IPS DF 19.7 (cell line): ENCODE results near the gene PSD.
"Not testable (repeated sequence)": the region's sequence is repeated elsewhere in the genome, so short reads cannot be mapped to it uniquely, and the experiment has no call there.

Experiments
- DNase-seq: peaks from one replicate; pipeline ENCODE4 v3.0.0-alpha.2; 2013; ENCODE audit warnings: low read depth, low spot score

PSD gene

DNA sequence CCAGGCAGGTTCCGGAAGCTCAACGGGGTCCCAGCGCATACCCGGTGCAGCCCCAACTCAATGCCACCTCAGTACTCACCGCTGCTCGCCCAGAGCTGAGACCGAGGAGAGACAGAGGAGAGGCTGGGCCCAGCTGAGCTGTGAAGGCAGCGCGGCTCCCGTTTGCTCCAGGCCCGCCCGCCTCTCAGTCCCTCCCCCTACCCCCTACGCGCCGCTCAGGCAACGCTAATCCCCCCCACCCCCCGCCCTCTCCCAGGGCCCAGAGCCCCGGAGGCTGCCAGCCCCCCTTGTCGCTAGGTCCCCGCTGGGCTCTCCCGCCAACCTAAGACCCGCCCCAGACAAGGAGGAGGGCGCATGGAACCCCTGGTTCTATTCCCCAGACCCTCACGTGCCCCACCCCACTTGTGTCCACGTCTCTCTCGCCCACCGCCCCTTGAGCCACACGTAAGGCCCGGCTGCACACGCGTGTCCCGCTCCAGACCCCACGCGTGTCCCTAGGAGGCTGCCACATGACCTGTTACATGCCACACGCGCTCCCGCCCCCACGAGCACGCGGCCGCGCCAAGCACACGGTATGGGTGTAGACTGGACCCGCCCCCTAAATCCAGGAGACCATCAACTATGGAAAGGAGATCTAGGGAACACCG lies at the start of gene PSD:
Gene PSD (minus strand): TSS at position 164 of the 647 bp plus-strand sequence. CDS start 1,747 bp downstream, outside the sequence.
- no peak for DNase-seq

DNA sequence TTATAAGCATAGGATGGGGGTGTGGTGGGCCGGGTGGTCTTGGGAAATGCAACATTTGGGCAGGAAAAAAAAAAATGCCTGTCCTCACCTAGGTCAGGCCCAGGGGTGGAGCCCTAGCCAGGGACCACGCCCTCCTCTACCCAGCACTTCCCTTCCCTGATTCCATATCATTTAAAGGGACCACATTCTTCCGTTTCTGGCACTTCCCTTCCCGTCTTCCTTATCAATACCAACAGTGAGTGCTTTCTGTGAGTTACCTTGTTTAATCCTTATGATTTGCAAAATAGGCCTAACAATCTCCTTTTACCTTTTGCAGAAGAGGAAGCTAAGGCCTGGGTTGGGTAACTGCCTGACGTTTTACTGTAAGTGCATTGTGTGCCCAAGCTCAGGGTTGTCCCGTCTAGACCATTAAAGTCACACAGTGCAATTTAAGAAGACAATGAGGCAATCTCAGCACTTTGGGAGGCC lies 49.4 kb upstream of the PSD start:
- DNase-seq = no peak

DNA sequence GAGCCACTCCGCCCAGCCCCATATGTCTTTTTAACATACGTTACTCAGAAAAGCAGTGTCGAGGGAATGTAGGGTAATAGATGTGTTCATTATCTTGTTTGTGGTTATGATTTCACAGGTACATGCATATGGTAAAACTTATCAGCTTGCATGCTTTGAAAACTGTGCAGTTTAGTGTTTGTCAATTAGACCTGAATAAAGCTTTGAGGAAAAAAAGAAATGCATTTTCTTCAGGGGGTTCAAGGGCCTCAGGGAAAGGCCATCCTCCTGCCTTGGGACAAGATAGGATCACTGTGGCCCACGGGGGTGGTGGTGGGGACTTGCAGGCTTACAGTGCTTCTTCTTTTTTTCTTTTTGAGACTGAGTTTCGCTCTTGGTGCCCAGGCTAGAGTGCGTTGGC lies 48.7 kb upstream of the PSD start:
- DNase-seq = no peak

DNA sequence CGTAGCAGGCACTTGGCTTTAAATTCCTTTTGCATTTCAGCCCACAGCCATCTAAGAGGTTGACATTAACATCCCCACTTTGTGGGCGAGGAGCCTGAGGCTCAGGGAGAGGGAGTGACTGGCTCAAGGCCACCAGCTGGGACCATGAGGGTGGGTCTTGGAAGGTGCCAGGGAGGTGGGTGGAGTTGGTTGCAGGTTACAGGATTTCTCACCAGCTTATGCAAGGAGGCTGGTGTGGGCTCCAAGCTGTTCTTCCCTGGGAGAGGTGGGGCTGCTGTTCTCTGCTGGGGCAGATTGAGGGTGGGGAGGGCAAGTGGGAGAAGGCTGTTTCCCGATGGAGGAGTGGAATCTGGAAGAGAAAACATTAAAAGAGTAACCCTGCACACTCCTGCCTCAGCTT lies 46.9 kb upstream of the PSD start:
- DNase-seq = no peak

DNA sequence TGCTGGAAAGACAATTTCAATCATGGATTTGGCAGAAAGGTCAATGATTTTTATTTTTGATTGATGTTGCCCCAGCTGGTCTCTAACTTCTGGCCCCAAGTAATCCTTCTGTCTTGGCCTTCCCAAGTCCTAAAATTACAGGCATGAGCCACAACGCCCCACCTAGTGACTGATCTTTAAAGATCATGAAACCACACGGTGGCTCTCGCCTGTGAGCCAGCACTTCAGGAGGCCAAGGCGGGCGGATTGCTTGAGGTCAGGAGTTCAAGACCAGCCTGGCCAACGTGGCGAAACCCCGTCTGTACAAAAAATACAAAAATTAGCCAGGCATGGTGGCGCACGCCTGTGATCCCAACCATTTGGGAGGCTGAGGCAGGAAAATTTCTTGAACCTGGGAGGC lies 45.4 kb upstream of the PSD start:
- no peak for DNase-seq

DNA sequence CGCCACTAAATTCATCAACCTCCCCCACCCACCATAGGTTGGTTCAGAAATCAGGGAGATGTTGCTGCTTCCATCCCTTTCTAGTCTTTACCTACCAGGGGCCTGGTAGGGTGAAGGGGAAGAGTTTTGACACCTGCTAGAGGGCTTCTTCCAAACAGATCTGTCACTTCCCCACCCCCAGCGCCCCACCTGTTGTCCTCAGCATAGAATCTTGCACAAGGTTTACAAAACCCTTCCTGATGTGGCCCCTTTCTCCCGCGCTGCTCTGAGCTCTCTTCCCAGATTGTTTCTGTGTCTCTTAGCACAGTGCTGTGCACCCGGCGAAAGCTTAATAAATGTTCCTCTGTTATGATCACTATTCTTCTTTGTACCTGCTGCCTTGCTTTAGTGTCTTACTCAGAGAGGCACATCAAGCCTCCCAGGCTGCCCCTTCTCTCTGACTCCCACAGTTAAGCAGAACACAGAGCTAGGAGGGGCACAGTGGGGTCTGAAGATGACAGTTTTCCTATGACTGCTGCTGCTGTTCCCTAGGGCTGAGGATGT lies 44.0 kb upstream of the PSD start:
- DNase-seq = no peak

DNA sequence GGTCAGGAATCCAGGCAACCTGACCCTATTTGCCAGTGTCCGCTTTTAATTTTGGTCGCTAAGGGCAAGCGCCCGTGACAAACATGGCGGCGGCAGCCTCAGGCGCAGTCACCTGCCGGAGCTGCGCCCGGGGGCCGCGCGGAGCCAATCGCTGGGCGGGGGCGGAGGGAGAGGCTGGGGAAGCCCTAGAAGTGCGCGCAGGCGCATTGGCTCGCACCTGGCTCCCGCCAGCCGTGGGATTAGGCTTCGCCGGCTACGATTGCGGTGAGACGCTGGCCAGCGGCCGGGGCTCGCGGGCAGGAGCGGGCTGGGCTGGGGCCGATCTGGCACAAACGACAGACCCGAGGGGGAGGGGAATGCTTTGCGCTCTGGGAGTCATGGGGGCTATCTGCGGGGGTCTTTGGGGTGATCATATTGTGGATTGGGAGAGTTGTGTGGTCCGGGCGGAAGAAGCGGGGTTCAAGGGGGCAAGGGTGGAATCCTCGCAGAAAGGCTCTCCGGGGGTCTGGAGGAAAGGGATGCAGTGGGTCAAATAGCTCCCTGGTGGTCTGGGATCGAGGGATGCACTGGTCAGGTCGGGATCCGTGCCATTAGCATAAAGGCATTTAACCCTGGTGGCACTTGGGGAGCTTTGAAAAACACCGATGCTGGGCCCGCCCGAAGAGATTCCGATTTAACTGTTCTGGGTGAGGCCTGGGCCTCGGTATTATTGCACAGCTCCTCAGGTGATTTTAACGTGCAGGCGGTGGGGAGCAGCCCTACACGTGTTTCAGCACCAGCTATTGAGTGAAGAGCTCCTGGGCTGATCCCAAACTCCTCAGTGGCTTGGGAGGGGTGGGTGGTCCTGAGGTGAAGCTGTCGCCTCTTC lies 42.8 kb upstream of the PSD start:
- no peak for DNase-seq

DNA sequence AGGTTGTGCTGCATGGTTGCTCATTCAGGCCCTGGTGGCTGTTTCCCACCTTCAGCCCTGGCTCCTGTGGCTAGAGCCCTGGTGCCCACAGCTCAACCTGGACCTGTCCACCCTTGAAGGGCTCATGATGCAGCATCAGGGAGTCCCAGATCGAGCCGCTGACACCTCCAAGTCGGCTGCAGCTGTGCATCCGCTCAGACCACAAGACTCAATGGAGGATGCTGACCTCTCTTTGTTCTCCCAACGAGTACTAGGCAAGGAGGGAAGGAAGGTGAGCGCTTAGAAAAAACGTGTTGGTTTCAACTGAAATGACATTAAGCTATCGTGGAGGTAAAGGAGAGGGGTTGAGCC lies 42.2 kb upstream of the PSD start:
- DNase-seq = no peak

DNA sequence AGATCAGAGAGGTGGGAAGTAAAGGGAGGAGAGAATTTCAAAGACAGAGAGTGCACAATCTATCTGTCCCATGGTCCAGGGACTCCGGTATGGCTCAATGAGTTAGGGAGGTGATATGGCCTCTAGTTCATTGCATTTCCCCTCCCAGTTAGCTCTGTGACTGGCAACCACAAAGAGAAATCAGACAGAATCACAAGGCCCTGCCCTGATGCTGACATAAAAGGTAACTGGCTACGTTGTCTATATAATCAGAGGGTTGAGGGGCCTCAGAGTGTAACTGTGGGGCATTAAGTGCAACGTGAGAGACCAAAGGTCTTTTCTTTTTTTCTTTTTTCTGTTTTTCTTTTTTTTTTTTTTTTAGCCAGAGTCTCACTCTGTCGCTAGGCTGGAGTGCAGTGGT lies 40.1 kb upstream of the PSD start:
- no peak for DNase-seq

DNA sequence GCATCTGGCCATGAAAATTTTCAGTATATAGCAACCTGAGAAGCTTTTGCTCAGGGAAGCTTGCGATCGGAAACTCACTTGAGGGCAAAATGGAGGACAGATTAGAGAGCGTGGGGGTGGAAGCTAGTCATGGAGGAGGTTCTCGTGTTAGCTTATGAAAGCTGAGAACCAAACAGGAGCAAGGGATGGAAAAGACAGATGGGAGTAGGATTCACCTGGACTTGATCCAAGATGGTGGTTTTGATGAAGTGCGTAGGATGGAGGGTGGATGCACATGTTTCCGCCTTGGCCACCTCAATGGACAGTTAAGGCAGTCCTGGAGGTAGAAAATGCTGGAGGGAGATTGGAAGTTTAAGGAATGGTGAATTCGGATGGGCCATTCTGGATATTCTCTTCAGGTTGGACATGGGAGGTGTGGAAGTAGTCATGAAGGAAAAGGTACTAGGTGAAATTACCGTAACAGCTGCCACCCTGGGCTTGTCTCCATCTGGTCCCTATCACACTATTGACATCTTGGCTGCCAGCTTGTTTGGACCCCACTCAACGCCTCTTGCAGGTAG lies 39.1 kb upstream of the PSD start:
- no peak for DNase-seq

DNA sequence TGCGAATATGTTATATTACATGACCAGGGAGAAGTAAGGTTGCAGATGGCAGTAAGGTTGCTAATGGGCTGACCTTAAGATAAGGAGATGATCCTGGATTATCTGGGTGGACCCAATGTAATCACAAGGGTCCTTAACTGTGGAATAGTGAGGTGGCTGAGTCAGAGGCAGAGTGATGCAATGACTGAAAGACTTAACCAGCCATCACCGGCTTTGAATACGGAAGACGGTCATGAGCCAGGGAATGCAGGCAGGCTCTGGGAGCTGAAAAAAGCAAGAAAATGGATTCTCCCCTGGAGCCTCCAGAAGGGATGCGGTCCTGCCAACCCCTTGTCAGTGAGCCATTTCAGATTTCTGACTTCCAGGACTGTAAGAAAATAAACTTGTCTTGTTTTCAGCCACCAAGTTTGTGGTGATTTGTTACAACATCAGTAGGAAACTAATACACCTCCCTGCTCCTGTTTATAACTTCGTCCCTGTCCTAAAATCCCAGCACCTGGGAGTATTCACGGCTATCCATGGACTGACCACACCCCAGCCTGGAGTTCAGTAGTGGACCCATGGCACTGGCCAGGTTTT lies 37.4 kb upstream of the PSD start:
- no peak for DNase-seq

DNA sequence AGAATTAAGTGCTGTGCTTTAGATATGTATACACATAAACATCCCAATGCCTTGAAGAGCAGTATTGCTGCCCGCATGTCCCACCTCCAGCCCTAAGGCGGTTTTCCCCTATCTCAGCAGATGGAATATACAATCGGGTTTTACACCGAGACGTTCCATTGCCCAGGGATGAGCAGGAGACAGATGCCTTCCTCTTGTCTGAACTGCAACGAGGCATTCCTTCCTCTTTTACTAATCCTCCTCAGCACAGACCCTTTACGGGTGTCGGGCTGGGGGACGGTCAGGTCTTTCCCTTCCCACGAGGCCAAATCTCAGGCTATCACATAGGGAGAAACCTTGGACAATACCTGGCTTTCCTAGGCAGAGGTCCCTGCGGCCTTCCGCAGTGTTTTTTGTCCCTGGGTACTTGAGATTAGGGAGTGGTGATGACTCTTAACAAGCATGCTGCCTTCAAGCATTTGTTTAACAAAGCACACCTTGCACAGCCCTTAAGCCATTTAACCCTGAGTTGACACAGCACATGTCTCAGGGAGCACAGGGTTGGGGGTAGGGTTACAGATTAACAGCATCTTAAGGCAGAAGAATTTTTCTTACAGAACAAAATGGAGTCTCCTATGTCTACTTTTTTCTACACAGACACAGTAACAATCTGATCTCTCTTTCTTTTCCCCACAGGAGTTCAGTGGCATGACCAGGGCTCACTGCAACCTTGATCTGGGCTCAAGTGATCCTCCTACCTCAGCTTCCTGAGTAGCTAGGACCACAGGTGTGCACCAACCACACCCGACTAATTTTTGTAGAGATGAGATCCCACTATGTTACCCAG lies 36.3 kb upstream of the PSD start:
- DNase-seq = not testable (repeated sequence)

DNA sequence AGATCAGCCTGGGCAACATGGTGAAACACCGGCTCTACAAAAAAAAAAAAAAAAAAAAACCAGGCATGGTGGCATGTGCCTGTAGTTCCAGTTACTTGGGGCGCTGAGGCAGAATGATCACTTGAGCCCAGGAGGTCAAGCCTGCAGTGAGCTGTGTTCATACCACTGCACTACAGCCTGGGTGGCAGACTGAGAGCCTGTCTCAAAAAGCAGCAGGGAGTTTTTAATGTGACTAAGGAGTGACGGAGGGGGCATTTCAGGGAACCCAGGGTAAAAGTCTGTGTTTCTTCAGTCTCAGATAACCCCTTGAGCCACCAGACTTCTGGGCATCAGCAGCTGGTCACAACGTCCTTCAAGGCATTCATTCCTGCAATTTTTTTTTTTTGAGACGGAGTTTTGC lies 34.9 kb upstream of the PSD start:
- no peak for DNase-seq

DNA sequence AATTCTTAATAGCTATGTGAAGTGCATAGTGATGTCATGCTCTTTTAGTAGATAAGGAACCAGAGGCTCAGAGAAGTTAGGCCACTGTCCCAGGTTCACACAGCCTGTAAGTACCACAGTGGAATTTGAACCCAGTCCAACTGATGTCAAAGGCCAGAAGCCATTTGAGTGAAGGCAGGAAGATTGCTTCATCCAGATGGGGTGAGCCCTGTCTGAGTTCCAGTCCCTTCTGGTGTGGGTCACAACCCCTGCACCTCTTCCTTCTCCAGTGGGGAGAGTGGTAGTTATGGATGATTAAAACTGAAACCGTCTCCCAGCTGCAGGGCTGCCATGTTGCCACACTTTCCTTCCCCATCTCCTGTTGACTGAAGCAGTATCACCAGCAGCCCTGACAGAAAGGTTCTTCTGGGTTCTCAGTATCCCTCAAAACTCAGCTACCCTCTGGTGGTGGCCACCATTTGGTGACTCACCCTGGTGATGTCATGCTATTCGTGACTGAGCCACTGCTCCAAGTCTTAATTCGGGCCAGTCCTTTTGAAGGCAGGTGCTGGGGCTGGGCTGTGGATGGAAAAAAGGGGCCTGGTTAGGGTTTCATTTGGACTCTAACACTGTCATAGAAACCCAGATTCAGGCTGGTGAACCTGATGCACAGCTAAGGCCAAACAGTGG lies 34.2 kb upstream of the PSD start:
- DNase-seq = no peak

DNA sequence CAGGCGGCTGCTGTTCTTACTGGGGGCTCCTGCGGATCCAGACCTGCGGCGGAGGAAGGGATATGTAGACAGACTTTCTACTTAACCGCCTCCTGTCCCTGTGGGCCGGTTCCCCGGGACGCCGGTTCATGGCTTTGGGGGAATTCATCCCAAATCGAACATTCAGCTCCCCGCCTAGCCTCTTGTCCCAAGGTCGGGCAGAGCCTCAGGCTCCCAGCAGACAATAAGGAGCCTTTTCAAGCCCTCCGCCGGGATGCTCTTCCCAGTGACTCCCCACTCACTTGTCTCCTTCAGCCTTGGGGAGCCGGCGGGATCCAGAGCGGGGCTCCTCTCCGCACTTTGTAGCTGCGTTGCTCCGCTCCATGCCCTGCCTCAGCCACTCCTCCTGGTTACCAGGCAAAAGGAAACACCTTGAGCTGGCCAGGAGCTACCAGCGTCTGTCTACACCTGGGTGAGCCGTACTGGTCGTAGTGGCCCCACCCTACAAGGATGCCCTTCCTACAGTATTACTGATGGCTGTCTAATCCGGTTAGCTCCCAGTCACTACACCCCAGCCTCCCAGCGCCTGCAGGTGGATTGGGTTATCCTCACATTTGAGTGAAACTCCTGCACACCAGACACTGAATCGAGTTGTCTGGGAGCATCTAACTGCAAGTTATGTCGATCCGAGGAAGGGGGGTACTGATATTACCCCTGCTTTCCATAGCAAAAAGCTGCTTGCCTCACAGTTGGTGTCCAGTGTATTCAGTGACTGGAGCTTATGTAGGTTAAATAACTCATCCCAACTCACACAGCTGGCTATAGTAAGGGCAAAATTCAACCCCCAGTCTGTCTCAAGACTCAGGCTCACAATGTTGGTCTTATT lies 32.8 kb upstream of the PSD start, which contains the start of gene C10orf95:
Gene C10orf95 (minus strand): TSS at position 439 of the 865 bp plus-strand sequence. CDS start 450 bp downstream, outside the sequence.
- no peak for DNase-seq

DNA sequence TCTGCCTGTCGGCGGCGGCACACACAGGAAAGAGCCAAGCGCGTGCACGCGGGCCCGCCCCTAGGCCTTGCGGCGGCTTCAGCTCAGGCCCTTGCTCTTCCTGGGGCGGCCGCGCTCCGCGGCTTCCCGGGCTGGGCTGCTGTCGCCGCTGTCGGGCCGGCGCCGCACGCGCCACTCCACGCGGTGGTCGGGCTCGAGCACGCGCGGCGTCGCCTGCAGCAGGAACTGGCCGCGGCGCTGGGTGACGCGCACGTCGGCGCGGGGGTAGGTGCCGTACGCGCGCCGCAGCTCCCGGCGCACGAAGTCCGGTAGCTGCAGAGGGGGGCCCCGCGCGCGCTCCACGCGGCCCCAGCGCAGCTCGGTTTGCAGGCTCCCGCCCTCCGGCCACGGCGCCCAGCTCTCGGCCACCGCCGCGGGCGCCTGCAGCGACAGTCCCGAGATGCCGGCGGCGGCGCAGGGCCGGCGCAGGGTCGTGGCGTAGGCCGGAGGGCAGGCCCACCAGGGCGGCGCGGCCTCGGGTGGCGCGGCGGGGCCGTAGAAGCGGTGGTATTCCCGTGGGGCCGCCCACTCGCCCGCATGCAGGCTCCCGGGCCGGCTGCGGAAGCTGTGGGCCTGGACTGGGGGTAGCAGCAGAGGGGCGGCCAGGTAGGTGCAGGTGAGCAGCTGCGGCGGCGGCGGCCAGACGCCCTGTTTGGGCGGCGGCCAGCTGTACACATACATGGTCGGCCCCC lies 32.0 kb upstream of the PSD start:
- DNase-seq = no peak

DNA sequence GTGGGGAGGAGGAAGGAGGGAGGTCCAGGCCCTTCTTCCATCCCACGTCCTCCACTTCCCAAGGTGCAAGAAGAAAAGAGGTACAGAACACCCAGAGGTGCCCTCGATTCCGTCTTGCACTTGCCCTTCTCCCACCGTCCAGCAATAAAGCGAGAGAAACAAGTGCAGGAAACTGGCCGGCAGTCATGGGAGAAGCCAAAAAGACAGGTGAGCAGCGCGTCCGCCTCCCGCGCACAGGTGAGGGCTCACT lies 31.5 kb upstream of the PSD start:
- DNase-seq = no peak

DNA sequence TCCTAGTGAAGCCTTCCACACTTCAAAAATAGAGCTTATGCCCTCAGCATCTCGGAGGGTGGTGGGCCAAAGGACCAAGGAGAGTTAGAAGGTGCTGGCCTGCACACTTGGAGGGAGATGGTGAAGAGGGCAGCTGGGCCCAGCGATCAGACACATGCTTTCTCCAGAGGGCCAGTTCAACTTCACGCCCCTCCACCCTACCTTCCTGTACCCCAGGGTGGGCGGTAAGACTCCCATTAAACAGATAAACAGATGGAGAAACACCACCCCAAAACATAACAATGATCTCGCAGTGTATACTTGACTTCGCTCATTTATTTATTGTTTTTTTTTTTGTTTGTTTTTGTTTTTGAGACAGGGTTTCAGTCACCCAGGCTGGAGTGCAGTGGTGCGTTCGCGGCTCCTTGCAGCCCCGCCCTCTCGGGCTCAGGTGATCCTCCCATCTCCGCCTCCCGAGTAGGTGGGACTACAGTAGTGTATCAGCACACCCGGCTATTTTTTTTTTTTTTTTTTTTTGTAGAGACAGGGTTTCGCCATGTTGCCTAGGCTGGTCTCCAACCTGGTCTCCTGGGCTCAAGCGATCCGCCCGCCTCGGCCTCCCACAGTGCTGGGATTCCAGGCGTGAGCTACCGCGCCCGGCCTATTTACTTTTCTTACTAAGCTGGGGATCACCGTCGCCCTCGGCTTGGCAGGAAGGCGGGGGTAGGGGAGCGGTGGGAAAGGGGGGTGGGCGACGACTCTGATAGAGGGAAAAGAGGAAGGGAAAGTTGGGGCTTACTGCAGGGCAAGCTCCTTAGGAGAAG lies 30.9 kb upstream of the PSD start:
- no peak for DNase-seq
